ENCODE data around the gene KDR.

GRCh38 chr4:55029321-55029720 is 96.1 kb downstream of the KDR start:
- TF ChIP-seq CTCF (IDR thresholded peaks at IDR 0.05) (no peak), POLR2A (IDR thresholded peaks at IDR 0.05) (no peak)
